H4 (cell line): ENCODE results near the gene LFNG. TPM values are rescaled to one million over a fixed set of nuclear protein-coding genes. Genes with fewer than 3 reads are reported as not detected.

Experiments used
- DNase-seq: peaks from one replicate; pipeline ENCODE4 v3.0.0-alpha.2; 2015; ENCODE audit warnings: low spot score
- total RNA-seq: library from RNA; depleted of rRNA; stranded (reverse); fragments of >200 nt; shearing (Covaris generic); gene quantifications from 2 replicates; pipeline ENCODE4 v1.2.3, GENCODE V29; 2014

Gene LFNG
- total RNA-seq, 1 experiment from 2014 or later, result 11.0 TPM

DNA sequence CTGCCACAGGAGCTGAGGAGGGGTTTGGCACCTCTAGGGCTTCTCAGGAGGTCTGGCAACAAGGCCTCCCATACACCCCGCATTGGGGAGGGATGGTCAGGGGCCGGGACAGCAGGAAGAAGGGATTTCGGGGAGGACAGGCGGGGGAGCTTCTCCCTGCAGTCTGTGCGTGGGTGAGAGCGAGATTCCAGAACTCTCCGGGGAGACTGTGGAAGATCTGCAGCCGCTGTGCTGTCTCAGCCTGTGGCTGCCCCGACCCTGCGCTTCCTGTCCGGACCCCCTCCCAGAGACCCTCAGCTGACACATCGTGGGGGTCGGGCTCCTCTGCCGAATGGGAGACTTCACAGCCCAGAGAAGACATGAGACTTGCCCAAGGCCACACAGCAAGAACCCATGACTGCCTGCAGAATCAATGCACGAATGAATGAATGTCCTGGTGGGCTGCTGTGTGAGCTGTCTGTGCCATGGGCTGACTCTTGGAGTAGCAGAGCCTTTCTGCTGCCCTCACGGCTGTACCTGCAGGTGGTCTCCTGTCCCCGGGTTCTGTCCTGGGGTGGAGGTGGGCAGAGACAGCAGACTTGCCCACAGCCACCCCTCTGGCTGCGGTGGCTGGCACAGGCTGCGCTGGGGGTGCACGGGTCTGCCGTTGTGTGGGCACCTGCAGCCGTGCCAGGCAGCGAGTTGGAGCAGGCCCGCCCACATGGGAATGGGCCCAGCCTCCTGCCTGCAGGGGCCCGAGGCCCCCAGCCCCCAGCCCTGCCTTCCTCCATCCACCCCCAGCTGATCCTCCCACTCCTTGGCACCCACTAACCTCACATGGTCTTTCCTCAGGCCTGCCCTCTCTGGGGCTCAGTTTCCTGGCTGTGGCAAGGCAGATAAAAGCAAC is 16.3 kb upstream of the LFNG start:
- no peak for DNase-seq

DNA sequence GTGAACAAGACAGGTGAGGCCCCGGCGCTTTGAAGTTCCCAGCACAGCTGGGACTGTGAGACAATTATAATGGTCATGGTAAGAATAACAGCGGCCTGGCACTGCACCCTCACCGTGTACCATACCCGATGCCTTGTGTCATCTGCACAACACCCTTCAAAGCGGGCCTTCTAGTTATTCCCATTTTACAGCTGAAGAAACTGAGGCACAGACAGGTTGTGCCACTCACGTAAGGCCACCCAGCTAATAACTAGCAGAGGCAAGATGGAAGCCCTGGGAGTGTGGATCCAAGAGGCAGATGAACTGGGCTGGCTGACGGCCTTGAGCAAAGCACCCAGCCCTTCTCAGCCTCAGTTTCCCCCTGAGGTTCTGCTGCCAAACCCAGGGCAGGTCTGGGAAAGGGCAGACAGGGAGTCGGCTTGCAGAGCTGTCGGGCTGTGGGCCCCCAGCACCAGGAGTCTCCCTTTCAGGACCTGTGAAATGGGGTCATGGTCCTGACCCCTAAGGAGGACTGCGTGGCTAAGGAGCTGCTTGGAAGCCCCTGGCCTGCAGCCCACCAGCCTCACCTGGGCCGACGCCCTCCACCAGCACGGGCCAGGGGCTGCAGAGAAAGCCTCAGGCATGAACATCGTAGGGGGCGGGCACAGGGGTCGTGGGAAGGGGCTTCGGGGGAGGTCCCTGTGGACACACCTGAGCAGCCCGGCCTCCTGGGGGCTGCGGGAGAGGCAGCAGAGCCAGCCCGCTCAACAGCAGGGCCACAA is 15.3 kb upstream of the LFNG start:
- no peak for DNase-seq

DNA sequence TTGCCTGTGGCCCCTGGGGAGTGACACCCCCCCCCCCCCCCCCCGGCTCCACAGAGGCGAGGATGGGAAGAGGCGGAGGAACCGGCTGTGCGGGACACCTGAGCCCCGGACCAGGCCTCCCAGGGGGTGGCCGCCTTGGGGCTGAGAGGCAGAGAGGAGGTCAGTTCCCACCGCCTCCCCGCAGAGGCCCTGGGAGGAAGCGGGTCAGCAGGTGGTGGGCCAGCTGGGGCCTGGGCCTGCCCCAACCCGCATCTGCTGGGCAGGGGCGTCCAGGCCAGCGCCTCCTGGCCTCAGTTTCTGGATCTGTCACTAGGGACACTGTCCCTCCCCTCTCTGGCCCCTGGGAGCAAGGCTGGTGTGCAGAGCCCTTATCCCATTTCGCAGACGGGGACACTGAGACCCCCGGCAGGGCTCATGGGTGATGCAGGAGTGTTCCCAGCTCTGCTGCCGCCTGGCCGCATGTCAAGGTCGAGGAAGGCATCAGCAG is 14.6 kb upstream of the LFNG start:
- DNase-seq, result no peak

DNA sequence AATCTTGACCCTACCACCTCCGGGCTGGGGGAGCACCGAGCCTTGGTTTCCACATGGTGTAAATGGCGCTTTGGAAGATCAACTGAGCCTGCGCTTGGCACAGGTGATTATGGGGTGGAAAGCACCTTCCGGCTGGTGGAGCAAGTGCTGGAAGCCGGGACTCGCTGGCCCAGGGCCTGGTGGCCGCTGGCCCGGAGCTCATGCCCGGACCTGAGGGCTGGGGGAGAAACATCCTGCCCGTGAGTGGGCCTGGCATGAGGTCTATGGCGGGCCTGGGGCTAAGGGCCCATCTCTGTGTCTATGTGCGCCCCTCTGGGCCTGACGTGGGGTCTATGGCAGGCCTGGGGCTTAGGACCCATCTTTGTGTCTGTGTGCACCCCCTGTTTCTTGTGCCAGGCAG is 14.2 kb upstream of the LFNG start:
- no peak for DNase-seq

DNA sequence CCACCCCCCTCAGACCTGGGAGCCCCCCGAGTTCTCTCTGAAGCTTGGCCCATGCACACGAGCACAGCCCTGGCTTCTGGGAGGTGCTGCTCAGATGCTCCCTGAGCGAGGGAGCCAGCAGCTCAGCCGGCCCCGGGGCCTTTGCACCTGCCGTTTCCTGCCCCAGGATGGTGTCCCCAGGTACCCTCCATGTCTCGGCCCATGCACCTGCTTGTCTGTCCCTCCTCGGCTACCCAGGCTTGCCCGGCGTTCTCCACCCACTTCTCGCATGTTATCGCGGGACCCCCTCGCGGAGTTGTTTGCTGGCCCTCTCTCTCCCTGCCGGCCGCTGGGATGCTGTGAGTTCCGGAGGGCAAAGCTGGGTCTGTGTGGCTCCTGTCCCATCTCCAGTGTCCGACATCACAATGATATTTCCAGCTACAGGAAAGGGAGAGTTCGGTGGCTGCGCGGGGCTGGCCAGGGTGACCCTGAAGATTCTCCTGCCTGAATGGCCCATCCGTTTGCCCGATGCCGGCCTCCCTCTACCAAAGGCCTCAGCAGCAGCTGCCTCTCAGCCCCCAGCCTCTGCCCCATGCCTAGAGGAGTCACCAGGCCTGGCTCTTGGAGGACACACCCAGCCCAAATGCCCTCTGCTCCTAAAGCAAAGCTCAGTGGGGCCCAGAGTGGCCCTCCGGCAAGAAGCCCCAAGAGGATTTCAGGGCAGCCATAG is 12.2 kb upstream of the LFNG start:
- no peak for DNase-seq

DNA sequence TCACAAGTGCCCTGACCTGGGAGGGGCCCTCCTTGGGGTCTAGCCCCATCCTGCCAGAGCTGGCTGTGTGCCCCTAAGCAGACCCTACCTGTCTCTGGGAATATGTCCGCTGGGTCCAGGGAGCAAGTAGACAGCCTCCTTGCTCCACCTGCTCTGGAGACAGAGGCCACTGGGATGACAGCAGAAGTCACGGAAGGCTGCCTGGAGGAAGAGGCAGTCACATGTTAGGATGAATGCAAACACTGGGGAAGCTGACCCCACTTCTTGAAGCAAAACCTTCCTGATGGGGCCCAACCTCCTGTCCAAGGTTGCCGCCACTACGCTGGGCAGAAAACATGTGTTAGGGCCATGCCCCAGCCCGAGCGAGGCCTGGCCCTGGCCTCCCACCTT is 11.7 kb upstream of the LFNG start:
- DNase-seq, result no peak

DNA sequence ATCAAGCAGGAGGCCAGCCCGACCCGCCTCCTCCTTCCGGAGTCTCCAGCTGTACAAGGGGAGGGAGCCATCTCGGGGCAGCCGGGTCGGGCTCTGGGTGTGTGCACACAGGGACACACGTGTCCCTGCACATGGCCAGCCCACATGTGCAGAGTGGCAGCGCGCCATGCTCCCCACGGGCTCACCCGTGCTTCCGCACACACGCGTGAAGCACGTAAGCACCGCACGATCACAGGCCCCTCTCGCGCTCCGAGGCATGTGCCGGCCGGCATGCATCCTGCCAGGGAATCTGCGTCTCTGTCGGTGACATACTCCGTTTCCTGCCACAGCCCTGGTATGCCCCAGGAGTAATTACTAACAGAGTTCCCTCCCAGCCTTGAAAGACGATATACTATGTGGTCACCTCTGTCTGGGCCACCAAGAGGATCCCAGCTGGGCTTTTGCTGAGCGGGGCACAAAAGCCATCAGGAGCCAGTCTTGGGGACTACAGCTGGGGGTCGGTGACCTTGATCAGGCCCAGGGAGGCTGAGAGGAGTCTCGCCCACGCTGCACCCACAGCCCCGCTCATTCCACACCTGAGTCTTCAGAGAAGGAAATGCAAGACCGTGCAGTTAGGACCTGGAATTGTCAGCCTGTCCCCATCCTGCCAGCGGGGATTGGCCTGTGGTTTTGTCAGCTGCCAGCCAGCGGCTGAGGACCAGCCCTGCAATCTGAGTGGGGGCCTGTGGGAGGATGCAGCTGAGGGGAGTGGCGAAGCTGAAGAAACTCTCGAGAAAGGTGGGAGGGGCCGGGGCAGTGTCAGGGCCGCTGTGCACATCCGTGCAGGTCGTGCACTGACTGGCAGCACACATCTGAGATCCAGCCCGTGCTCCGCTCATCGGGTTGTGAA is 11.0 kb upstream of the LFNG start:
- DNase-seq, result peak; percentile 99

DNA sequence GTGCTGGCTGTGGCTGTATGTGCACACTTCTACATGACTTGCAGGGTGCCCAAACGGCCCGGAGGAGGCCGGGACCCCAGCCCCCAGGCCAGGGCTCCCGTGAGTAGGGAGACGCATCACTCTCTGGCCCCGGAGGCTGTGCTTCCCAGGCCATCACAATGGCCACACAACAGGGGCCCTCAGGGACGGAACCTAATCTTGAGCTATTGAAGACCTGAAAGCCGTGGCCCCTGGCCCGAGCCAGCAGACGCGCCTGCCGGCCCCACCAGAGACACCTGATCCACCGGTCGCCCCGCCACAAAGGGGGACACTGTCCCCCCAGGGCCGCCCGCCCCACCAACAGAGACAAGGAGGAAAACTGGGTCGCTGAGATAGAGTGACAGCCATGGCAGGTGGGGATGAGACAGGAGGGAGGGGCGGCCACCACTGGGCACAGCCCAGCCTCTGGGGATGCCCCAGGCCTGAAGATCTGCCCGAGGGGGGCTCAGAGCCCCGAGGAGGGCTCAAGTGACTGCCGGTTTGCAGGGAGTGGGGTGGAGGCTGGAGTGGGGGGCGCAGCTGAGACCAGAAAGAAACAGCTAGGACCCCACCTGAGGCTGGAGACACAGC is 10.2 kb upstream of the LFNG start:
- no peak for DNase-seq

DNA sequence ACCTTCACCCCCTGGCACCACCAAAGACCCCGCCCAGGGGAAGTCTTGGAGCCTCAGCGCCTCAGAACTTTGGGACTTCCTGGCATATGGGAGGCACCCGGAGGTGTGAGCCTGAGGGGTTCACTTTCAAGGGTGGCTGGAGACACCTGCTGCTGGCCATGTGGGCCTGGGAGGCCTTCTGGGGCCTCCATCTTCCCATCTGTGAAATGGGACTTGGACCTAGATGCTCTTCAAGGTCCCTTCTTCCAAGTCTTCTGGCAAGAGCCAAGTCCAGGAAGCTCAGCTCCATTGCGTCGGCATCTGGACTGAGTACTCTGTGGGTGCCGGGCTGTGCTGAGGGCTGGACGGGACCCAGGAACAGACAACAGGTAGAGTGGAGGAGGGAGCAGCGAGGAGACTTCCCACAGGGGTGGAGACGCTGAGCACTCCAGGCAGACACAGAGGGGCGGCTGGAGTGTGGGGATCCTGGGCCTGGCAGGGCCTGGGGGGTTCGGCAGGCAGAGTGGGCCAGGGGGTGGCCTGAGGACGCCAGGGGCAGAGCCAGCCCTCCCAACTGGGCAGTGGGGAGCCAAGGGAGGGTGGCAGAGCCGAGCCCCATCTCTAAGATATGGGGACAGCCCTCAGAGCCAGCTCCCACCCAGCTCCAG is 9.3 kb upstream of the LFNG start:
- no peak for DNase-seq

DNA sequence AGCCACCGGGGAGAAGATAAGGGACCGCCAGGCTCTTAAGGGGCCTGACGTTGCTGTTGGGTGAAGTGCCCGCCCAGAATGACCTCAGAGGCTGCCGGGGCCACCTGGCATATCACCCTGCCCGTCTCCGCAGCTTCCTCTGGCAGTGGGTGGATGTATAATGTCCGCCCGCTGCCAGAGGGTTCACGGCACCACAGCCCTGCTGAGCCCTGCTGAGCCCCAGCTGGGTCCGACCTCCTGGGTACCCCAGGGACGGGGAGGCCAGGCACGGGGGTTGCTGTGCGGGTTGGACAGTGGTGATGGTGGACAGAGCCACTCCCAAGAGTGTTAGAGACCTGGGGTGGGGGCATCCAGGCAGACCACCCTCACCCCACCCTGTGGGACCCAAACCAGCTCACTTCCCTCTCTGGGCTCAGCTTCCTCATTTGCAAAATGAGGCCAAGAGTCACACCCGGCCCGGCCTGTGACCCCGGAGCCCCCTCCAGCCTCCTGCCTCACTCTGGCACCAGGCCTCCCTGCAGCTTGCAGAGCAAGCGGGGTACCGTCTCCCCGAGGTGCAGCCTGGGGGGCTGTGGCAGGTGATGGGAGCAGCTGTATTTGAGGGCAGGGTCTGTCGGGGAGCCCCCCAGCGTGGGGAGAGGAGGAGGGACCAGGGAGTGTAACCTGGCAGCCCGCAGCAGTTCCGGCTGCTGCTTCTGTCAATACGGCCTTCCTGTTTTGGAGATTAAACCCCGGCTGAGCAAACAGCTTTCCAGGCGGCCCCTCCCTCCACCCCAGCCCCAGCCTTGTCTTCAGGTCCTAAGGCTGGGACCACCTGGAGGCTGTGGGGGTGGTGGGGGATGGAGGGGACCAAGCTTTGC is 8.4 kb upstream of the LFNG start:
- no peak for DNase-seq

DNA sequence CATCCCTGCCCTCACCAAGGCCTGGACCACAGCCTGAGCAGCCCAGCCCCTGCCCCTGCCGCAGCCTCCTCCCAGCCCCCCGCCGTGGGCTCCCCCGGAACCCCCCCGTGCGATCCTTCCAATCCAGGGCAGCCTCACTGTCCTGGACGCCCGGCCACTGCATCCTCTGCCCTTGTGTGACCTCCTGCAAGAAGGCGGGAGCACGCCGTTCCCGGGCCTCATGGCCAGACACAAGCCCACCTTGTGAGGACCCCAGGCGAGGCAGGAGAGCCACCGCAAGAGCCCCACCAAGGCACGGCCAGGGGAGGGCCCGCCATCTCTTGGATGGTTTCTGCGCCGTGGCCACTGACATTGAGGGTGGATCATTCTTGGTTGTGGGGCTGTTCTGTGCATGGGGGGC is 7.8 kb upstream of the LFNG start:
- DNase-seq, result no peak

DNA sequence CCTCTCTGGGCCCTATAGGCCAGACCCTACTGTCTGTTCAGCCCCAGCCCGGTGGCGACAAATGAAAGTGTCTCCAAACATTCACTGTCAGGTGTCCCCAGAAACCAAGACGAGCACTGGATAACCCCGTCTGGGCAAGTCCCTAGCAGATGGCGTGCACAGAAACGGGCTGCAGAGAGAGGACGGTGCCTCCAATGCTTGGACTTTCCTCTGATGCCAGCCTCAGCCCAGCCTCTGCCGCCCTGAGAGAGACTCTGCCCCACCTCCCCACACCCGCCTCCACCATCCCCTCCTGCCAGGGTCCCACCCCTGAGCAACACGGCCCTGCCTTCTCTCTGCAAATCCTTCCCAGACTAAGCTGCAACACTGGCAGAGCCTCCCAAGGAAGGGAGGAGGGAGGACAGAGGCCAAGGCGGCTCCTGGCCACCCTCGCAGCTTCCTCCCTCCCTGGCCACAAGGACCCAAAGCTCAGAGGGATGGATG is 7.4 kb upstream of the LFNG start:
- no peak for DNase-seq

DNA sequence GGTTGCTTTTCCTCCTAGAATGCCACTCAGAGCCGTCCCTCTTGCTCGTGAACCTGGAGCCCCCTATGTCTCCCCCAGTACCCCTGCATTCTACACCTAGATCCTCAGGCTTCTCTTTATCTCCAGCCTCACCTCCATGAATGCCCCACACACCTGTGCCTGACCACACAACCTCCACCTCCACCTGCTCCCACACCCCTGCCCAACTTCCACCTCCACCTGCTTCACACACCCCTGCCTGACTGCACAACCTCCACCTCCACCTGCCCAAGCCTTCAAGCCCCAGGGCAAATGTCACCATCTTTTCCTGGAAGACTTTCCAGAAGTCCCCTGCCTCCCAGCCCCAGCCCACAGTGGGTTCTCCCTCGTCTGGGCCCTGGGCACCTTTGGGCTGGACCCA is 6.9 kb upstream of the LFNG start:
- DNase-seq, result no peak

DNA sequence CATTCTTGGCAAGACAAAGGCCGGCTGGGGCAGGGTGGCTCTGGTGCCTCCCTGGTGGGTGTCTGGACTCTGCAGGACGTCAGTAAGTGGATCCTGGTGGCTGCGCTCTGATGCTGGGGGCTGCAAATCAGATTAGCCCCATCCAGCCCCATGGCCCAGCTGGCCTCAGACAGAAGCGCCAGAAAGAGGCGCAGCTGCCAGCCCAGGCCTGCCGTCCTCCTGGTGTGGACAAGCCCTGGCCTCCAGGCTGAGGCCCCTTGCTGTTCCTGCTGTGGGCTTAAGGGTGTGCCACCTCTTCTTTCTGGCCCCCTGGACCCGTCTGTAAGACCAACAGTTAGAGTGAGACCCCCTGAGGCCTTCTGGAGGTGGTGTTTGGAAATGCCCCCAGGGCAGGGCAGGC is 5.9 kb upstream of the LFNG start:
- no peak for DNase-seq

DNA sequence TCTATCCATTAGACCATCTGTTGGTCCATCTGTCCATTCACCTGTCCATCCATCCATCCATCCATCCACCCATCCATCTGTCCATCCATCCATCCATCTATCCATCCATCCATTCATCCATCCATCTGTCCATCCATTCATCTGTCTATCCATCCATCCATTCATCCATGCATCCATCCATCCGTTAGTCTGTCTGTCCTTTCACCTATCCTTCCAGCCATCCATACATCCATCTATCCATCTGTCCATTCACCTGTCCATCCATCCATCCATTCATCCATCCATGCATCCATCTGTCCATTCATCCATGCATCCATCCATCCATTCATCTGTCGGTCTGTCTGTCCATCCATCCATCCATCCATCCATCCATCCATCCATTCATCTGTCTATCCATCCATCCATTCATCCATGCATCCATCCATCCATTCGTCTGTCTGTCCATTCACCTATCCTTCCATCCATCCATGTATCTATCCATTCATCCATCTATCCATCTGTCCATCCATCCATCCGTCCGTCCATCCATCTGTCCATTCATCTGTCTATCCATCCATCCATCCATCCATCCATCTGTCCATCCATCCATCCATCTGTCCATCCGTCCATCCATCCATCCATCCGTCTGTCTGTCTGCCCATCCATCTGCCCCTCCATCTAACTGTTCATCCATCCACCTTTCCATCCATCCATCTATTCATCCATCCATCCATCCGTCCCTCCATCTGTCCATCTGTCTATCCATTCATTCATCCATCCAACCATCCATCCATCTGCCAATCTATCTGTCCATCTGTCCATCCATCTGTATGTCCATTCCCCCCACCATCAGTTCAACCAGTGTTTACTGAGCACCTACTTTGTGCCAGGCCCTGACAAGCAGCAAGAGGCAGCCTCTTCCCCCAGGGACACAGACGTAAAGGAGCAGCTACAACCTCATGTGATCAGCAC is 4.8 kb upstream of the LFNG start:
- DNase-seq, result no peak

DNA sequence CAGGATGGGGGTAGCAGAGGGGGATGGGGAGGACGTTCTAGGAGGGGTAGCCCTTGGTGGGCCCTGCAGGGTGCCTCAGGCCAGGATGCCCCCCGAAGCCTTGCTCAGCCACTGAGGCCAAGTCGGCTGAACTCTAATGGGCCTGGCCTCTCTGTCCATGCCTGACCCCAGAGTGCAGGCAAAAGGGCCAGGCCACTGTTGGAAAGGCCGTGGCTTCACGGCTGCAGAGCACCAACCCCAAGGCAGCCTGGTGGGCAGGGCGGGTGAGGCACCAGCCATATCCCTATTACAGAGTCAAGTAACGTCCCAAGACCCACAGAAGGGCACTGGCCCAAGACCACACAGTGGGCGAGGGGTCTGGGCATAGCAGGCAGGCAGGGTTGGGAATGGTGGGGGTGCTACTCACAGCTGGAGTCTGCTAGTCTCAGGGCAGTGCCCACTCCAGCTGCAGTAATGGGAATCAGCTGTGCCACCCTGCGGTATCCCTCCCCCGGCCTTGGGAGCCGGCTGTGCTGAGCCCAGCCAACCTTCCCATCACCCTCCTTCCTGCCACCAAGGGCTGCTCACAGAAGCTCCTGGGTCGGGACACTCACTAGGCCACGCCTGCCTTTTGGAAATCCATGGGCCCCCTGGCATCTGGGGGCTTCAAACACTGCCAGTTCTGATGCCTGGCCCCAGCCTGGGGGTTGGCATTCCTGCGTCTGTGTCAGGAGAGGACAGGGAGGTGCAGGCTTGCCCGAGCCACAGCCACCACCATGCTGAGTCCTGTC is 4.0 kb upstream of the LFNG start:
- DNase-seq, result peak; percentile 71

DNA sequence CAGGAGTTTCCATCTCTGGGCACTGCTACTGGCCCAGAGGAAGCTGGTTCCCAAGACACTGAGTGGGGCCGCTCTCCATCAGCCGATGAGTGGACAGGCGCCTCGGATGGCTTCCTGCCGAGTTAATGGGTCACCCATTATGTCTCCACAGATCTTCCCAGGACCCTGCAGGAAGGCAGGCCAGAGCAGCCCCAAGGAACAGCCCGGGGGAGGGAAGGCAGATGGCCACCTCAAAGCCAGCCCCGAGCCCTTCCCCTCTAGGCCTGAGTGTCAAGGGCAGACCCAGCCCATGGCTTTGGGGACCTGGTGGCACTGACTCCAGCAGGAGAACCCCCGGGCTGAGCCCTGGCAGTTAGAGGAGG is 3.4 kb upstream of the LFNG start:
- no peak for DNase-seq
